ENCODE results near the gene CPN1. TPM values are rescaled to one million over a fixed set of nuclear protein-coding genes. Genes with fewer than 3 reads are reported as not detected.

CPN1 gene
- total and polyA plus RNA-seq, 4 donors, result not detected

GRCh38 chr10:100009283-100009792, 72.3 kb downstream of the CPN1 start:
- Histone ChIP-seq H3K27me3 (ENCODE audit: control insufficient read depth in 1 of 2, insufficient read depth in 2 of 2, low read length in 1 of 2) (no peaks in the 10 kb centered on the region), H3K4me1 (ENCODE audit: control insufficient read depth in 1 of 2, insufficient read depth in 2 of 2, low read length in 2 of 2) (peaks cover 0 to 2% of the 10 kb centered on the region in 2 donors), H3K4me3 (ENCODE audit: low read length in 2 of 2) (peak overlapping the region; percentile 77 to 100), H3K36me3 (ENCODE audit: control insufficient read depth in 1 of 2, insufficient read depth in 2 of 2, low read length in 1 of 2) (no peaks in the 10 kb centered on the region), H3K9me3 (ENCODE audit: control insufficient read depth, low read length) (no peaks in the 10 kb centered on the region), H3K27ac (ENCODE audit: low read depth in 1 of 2, low read length in 2 of 2) (peak overlapping the region in 1 of 2 donors; percentile 75)
- DNase-seq (no peak), ATAC-seq (ENCODE audit: low FRiP score) (peak; percentile 89)
- 1% methylated on average over 19 to 45 of the region's 45 CpGs for WGBS, 2 donors
- intact Hi-C loops (cut with DNase I), result loop anchor here (5.0 to 10.0 kb wide), 2 partner anchors 37 to 95 kb away; no protein-coding TSS in a partner anchor

GRCh38 chr10:100008708-100009282, 72.9 kb downstream of the CPN1 start:
- WGBS, 2 donors, result 18 to 22% methylated on average over 9 of the region's 9 CpGs
- intact Hi-C loops (cut with DNase I), result loop anchor here (5.0 to 10.0 kb wide), 2 partner anchors 36 to 94 kb away; no protein-coding TSS in a partner anchor

GRCh38 chr10:100008142-100008522, 73.5 kb downstream of the CPN1 start:
- no peak overlapping the region for H3K27ac ChIP-seq (ENCODE audit: low read depth in 1 of 2, low read length in 2 of 2)
- DNase-seq (no peak), ATAC-seq (ENCODE audit: low FRiP score) (peak; percentile 53)
- peaks cover 0 to 2% of the 10 kb centered on the region in 2 donors for H3K4me1 ChIP-seq (ENCODE audit: control insufficient read depth in 1 of 2, insufficient read depth in 2 of 2, low read length in 2 of 2)
- no peaks in the 10 kb centered on the region for H3K27me3 ChIP-seq (ENCODE audit: control insufficient read depth in 1 of 2, insufficient read depth in 2 of 2, low read length in 1 of 2)
- no peak overlapping the region for H3K4me3 ChIP-seq (ENCODE audit: low read length in 2 of 2)
- no peaks in the 10 kb centered on the region for H3K9me3 ChIP-seq (ENCODE audit: control insufficient read depth, low read length)
- intact Hi-C loops (cut with DNase I), result loop anchor here (5.0 to 10.0 kb wide), 2 partner anchors 36 to 93 kb away; no protein-coding TSS in a partner anchor
- no peaks in the 10 kb centered on the region for H3K36me3 ChIP-seq (ENCODE audit: control insufficient read depth in 1 of 2, insufficient read depth in 2 of 2, low read length in 1 of 2)
- WGBS, 2 donors, result 21 to 26% methylated on average over 6 of the region's 6 CpGs

More at GRCh38 chr10:100008708-100009282, 72.9 kb downstream of the CPN1 start:
- H3K36me3 ChIP-seq (ENCODE audit: control insufficient read depth in 1 of 2, insufficient read depth in 2 of 2, low read length in 1 of 2), result no peaks in the 10 kb centered on the region
- no peaks in the 10 kb centered on the region for H3K27me3 ChIP-seq (ENCODE audit: control insufficient read depth in 1 of 2, insufficient read depth in 2 of 2, low read length in 1 of 2)
- peaks cover 0 to 2% of the 10 kb centered on the region in 2 donors for H3K4me1 ChIP-seq (ENCODE audit: control insufficient read depth in 1 of 2, insufficient read depth in 2 of 2, low read length in 2 of 2)
- peak overlapping the region; percentile 77 to 100 for H3K4me3 ChIP-seq (ENCODE audit: low read length in 2 of 2)
- ATAC-seq (ENCODE audit: low FRiP score) (no peak), DNase-seq (no peak)
- H3K9me3 ChIP-seq (ENCODE audit: control insufficient read depth, low read length), result no peaks in the 10 kb centered on the region
- peak overlapping the region in 1 of 2 donors; percentile 75 for H3K27ac ChIP-seq (ENCODE audit: low read depth in 1 of 2, low read length in 2 of 2)

GRCh38 chr10:100007231-100008141, 74.2 kb downstream of the CPN1 start:
- Histone ChIP-seq H3K4me3 (ENCODE audit: low read length in 2 of 2) (no peak overlapping the region), H3K27ac (ENCODE audit: low read depth in 1 of 2, low read length in 2 of 2) (no peak overlapping the region), H3K4me1 (ENCODE audit: control insufficient read depth in 1 of 2, insufficient read depth in 2 of 2, low read length in 2 of 2) (peaks cover 0 to 2% of the 10 kb centered on the region in 2 donors), H3K27me3 (ENCODE audit: control insufficient read depth in 1 of 2, insufficient read depth in 2 of 2, low read length in 1 of 2) (no peaks in the 10 kb centered on the region), H3K9me3 (ENCODE audit: control insufficient read depth, low read length) (no peaks in the 10 kb centered on the region), H3K36me3 (ENCODE audit: control insufficient read depth in 1 of 2, insufficient read depth in 2 of 2, low read length in 1 of 2) (no peaks in the 10 kb centered on the region)
- 72 to 73% methylated on average over 10 of the region's 10 CpGs for WGBS, 2 donors
- DNase-seq, result no peak
- intact Hi-C loops (cut with DNase I), result loop anchor here (5.0 to 10.0 kb wide), 2 partner anchors 35 to 93 kb away; no protein-coding TSS in a partner anchor
- no peak for ATAC-seq (ENCODE audit: low FRiP score)

- intact Hi-C loops (cut with DNase I), result loop anchor here (5.0 to 10.0 kb wide), 2 partner anchors 34 to 92 kb away; no protein-coding TSS in a partner anchor
- 54 to 59% methylated on average over 4 of the region's 4 CpGs for WGBS, 2 donors
- H3K27me3 ChIP-seq (ENCODE audit: control insufficient read depth in 1 of 2, insufficient read depth in 2 of 2, low read length in 1 of 2), result no peaks in the 10 kb centered on the region
- no peaks in the 10 kb centered on the region for H3K9me3 ChIP-seq (ENCODE audit: control insufficient read depth, low read length)
- ATAC-seq (ENCODE audit: low FRiP score) (peak; percentile 47), DNase-seq (no peak)
- no peak overlapping the region for H3K27ac ChIP-seq (ENCODE audit: low read depth in 1 of 2, low read length in 2 of 2)
- H3K36me3 ChIP-seq (ENCODE audit: control insufficient read depth in 1 of 2, insufficient read depth in 2 of 2, low read length in 1 of 2), result no peaks in the 10 kb centered on the region
- no peak overlapping the region for H3K4me3 ChIP-seq (ENCODE audit: low read length in 2 of 2)
- H3K4me1 ChIP-seq (ENCODE audit: control insufficient read depth in 1 of 2, insufficient read depth in 2 of 2, low read length in 2 of 2), result peaks cover 0 to 2% of the 10 kb centered on the region in 2 donors
Observed at GRCh38 chr10:100006243-100006886, 75.3 kb downstream of the CPN1 start.

- intact Hi-C loops (cut with DNase I), result loop anchor here (5.0 to 10.0 kb wide), 2 partner anchors 33 to 90 kb away; no protein-coding TSS in a partner anchor
- ATAC-seq (ENCODE audit: low FRiP score) (no peak), DNase-seq (no peak)
- WGBS, 2 donors, result 90 to 96% methylated on average over 3 of the region's 3 CpGs
- Histone ChIP-seq H3K36me3 (ENCODE audit: control insufficient read depth in 1 of 2, insufficient read depth in 2 of 2, low read length in 1 of 2) (no peaks in the 10 kb centered on the region), H3K27ac (ENCODE audit: low read depth in 1 of 2, low read length in 2 of 2) (no peak overlapping the region), H3K4me1 (ENCODE audit: control insufficient read depth in 1 of 2, insufficient read depth in 2 of 2, low read length in 2 of 2) (peaks cover 0 to 2% of the 10 kb centered on the region in 2 donors), H3K9me3 (ENCODE audit: control insufficient read depth, low read length) (no peaks in the 10 kb centered on the region), H3K4me3 (ENCODE audit: low read length in 2 of 2) (no peak overlapping the region), H3K27me3 (ENCODE audit: control insufficient read depth in 1 of 2, insufficient read depth in 2 of 2, low read length in 1 of 2) (no peaks in the 10 kb centered on the region)
Observed at GRCh38 chr10:100004805-100005510, 76.7 kb downstream of the CPN1 start.

- DNase-seq, result no peak
- Histone ChIP-seq H3K27ac (ENCODE audit: low read depth in 1 of 2, low read length in 2 of 2) (no peak overlapping the region), H3K27me3 (ENCODE audit: control insufficient read depth in 1 of 2, insufficient read depth in 2 of 2, low read length in 1 of 2) (no peaks in the 10 kb centered on the region), H3K4me3 (ENCODE audit: low read length in 2 of 2) (no peak overlapping the region), H3K9me3 (ENCODE audit: control insufficient read depth, low read length) (no peaks in the 10 kb centered on the region), H3K4me1 (ENCODE audit: control insufficient read depth in 1 of 2, insufficient read depth in 2 of 2, low read length in 2 of 2) (peaks cover 0 to 4% of the 10 kb centered on the region in 2 donors), H3K36me3 (ENCODE audit: control insufficient read depth in 1 of 2, insufficient read depth in 2 of 2, low read length in 1 of 2) (peaks cover 0 to 1% of the 10 kb centered on the region in 2 donors)
- intact Hi-C loops (cut with DNase I), result loop anchor here in 1 of 2 donors (10.0 kb wide), 1 partner anchor 85 kb away; no protein-coding TSS in a partner anchor
- 96% methylated on average over 6 of the region's 6 CpGs for WGBS, 2 donors
- no peak for ATAC-seq (ENCODE audit: low FRiP score)
Observed at GRCh38 chr10:100000109-100000644, 81.5 kb downstream of the CPN1 start.
